A549 treated with AZD2906 at 1 μM for 4 hours (cell line): ENCODE data around the gene KLHDC8B. TPM values are rescaled to one million over a fixed set of nuclear protein-coding genes. Genes with fewer than 3 reads are reported as not detected.

ENCODE experiments used
- total RNA-seq: library from RNA; stranded (reverse); fragments of 200-300 nt; extraction: Qiagen RNA extraction; gene quantifications from 5 replicates; pipeline ENCODE4 v1.2.3, GENCODE V29; 2022

The KLHDC8B gene
- total RNA-seq = 3.6 to 5.8 TPM (median 4.7 TPM) in 5 replicates

DNA sequence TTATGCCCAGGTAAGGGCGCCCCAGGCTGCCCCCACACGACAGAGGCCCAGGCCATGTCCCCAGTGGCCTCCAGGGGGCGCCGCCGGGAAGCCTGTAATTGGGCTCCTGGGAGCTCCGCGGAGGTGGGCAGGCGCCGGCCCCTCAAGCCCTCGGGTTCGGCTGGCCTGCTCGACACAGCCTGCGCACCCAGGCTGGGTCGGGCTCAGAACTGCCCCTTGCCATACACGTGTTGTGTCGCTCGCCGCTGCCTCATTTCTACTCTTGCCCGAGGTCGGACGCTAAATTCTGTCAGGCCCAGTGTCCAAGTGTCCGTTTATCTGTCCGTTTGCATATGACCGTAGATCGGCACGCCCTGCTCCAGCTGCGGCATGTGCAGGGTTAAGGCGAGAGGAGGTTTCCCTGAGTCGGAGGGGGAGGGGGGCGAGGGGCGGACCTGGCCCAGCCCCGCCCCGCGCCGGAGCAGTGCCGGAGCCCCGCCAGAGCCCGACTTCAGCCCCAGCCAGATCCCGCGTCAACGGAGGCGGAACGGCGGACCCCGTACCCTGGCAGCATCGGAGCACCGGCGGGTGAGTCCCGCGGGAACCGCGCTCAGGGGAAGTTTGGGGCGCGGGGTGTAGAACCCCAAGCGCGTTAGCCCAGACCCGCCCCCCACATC lies at the start of gene KLHDC8B:
TSS of gene KLHDC8B (plus strand) at position 480 of the 656 bp plus-strand sequence. CDS start 1,172 bp downstream, outside the sequence.

GRCh38 chr3:49132437-49133225 lies 38.8 kb upstream of the KLHDC8B start, which contains the start of gene LAMB2:
TSS of gene LAMB2 (minus strand) at chr3:49133050. CDS start at chr3:49132867, 183 bp downstream.

GRCh38 chr3:49165771-49166751 lies 5.3 kb upstream of the KLHDC8B start, which contains the start of gene CCDC71:
TSS of gene CCDC71 (minus strand) at chr3:49166331. CDS start at chr3:49164208, 2,123 bp downstream.

Other genes starting within 250 kb of the KLHDC8B start
- gene P4HTM, start 181.4 kb upstream of the KLHDC8B start, total RNA-seq = 12.4 to 18.2 TPM (median 16.8 TPM) in 5 replicates
- gene WDR6, start 164.2 kb upstream of the KLHDC8B start, total RNA-seq = 64.9 to 77.1 TPM (median 68.2 TPM) in 5 replicates
- gene DALRD3, start 153.0 kb upstream of the KLHDC8B start, total RNA-seq = 17.7 to 26.6 TPM (median 24.7 TPM) in 5 replicates
- 56.6 to 92.9 TPM (median 89.5 TPM) in 5 replicates for gene NDUFAF3, start 149.5 kb upstream of the KLHDC8B start, total RNA-seq
- gene IMPDH2, start 142.2 kb upstream of the KLHDC8B start, total RNA-seq = 147 to 171 TPM (median 156 TPM) in 5 replicates
- gene QRICH1, start 77.5 kb upstream of the KLHDC8B start, total RNA-seq = 32.4 to 39.5 TPM (median 37.2 TPM) in 5 replicates
- gene QARS1, start 66.8 kb upstream of the KLHDC8B start, total RNA-seq = 123 to 154 TPM (median 143 TPM) in 5 replicates
- gene USP19, start 50.8 kb upstream of the KLHDC8B start, total RNA-seq = 17.5 to 23.3 TPM (median 20.5 TPM) in 5 replicates
- 83.5 to 112 TPM (median 105 TPM) in 5 replicates for gene LAMB2, start 38.5 kb upstream of the KLHDC8B start, total RNA-seq
- 12.1 to 16.0 TPM (median 14.4 TPM) in 5 replicates for gene CCDC71, start 5.3 kb upstream of the KLHDC8B start, total RNA-seq
- 1.8 to 2.4 TPM (median 2.1 TPM) in 5 replicates for gene C3orf62, start 105.6 kb downstream of the KLHDC8B start, total RNA-seq
- 11.9 to 15.5 TPM (median 14.2 TPM) in 5 replicates for gene USP4, start 168.5 kb downstream of the KLHDC8B start, total RNA-seq
- gene GPX1, start 186.8 kb downstream of the KLHDC8B start, total RNA-seq = 272 to 325 TPM (median 297 TPM) in 5 replicates
- 459 to 577 TPM (median 461 TPM) in 5 replicates for gene RHOA, start 240.4 kb downstream of the KLHDC8B start, total RNA-seq
- gene TCTA, start 240.8 kb downstream of the KLHDC8B start, total RNA-seq = 20.8 to 24.4 TPM (median 23.1 TPM) in 5 replicates